ENCODE measurements around the gene PCMTD2.
"Not testable (repeated sequence)": the region's sequence is repeated elsewhere in the genome, so short reads cannot be mapped to it uniquely, and the experiment has no call there.

PCMTD2 gene

GRCh38 chr20:64273109-64273508, 17.6 kb downstream of the PCMTD2 start:
- Histone ChIP-seq H3K27ac (ENCODE audit: low read length) (no peak overlapping the region), H3K36me3 (ENCODE audit: control insufficient read depth, insufficient read depth, low read length) (0 out of 2 replicates have a peak, but pooled peaks cover 2% of the 10 kb centered on the region)
- no CpG with 5 or more reads among the region's 19 CpGs for WGBS (ENCODE audit: insufficient coverage, insufficient read length)

GRCh38 chr20:64276817-64277216, 21.3 kb downstream of the PCMTD2 start:
- Histone ChIP-seq H3K27me3 (ENCODE audit: control insufficient read depth, insufficient read depth, low read length) (no peaks in the 10 kb centered on the region), H3K27ac (ENCODE audit: low read length) (no peak overlapping the region), H3K9me3 (ENCODE audit: control insufficient read depth, insufficient read depth, low read length) (no peaks in the 10 kb centered on the region), H3K36me3 (ENCODE audit: control insufficient read depth, insufficient read depth, low read length) (0 out of 2 replicates have a peak, but pooled peaks cover 2% of the 10 kb centered on the region), H3K4me1 (ENCODE audit: control insufficient read depth, insufficient read depth, low read length) (no peaks in the 10 kb centered on the region), H3K4me3 (ENCODE audit: low read length) (no peak overlapping the region)
- no peak for DNase-seq (ENCODE audit: low read depth, low spot score)
- WGBS (ENCODE audit: insufficient coverage, insufficient read length) = no CpG with 5 or more reads among the region's 7 CpGs

More at GRCh38 chr20:64273109-64273508, 17.6 kb downstream of the PCMTD2 start:
- H3K9me3 ChIP-seq (ENCODE audit: control insufficient read depth, insufficient read depth, low read length) = no peaks in the 10 kb centered on the region
- no peak for DNase-seq (ENCODE audit: low read depth, low spot score)
- H3K4me3 ChIP-seq (ENCODE audit: low read length) = no peak overlapping the region
- H3K4me1 ChIP-seq (ENCODE audit: control insufficient read depth, insufficient read depth, low read length) = no peaks in the 10 kb centered on the region
- no peaks in the 10 kb centered on the region for H3K27me3 ChIP-seq (ENCODE audit: control insufficient read depth, insufficient read depth, low read length)

DNA sequence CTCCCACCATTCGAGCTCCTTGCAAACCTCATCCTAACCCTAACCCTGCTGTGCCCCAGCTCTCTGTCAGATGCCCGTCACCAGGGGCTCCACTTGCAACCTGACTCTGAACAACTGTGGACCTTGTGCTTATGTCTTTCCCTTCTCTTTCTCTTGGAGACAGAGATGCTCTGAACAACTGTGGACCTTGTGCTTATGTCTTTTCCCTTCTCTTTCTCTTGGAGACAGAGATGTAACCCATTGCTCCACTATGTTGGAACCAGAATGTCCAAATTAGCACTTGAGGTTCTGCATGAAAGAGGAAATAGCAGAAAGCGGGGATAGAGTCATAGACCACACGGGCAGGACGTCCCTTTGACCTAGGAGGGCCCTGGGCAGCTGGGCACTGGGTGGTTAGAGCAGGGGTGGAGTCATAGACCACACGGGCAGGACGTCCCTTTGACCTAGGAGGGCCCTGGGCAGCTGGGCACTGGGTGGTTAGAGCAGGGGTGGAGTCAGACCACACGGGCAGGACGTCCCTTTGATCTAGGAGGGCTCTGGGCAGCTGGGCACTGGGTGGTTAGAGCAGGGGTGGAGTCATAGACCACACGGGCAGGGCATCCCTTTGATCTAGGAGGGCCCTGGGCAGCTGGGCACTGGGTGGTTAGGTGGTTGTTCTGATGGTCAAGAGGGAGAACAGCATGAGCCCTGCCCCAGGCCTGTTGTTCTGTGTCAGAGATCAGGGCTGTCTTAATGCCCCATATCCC, 22.2 kb downstream of the PCMTD2 start:
- no peak for DNase-seq (ENCODE audit: low read depth, low spot score)
- Histone ChIP-seq H3K4me3 (ENCODE audit: low read length) (no peak overlapping the region), H3K27ac (ENCODE audit: low read length) (no peak overlapping the region), H3K27me3 (ENCODE audit: control insufficient read depth, insufficient read depth, low read length) (no peaks in the 10 kb centered on the region), H3K36me3 (ENCODE audit: control insufficient read depth, insufficient read depth, low read length) (0 out of 2 replicates have a peak, but pooled peaks cover 2% of the 10 kb centered on the region), H3K9me3 (ENCODE audit: control insufficient read depth, insufficient read depth, low read length) (no peaks in the 10 kb centered on the region), H3K4me1 (ENCODE audit: control insufficient read depth, insufficient read depth, low read length) (no peaks in the 10 kb centered on the region)
- no CpG with 5 or more reads among the region's 10 CpGs for WGBS (ENCODE audit: insufficient coverage, insufficient read length)

DNA sequence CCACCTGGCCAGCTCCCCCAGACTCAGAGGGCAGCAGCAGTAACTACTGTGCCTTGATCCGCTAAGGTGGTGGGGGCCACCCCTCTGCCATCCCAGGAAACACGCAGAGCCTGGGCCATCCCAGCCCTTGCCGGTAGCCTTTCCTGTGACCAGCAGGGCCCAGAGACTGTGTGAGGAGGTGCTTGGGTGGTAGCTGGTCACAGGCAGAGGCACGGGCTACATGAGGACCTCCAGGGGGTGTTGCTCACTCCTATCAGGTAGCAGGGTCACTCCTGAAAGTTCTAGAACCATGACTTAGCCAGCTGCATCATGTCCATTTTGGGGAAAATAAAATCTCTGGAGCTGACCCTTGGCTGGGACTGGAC, 22.8 kb downstream of the PCMTD2 start:
- Histone ChIP-seq H3K27ac (ENCODE audit: low read length) (no peak overlapping the region), H3K36me3 (ENCODE audit: control insufficient read depth, insufficient read depth, low read length) (0 out of 2 replicates have a peak, but pooled peaks cover 2% of the 10 kb centered on the region), H3K9me3 (ENCODE audit: control insufficient read depth, insufficient read depth, low read length) (no peaks in the 10 kb centered on the region), H3K27me3 (ENCODE audit: control insufficient read depth, insufficient read depth, low read length) (no peaks in the 10 kb centered on the region), H3K4me1 (ENCODE audit: control insufficient read depth, insufficient read depth, low read length) (no peaks in the 10 kb centered on the region), H3K4me3 (ENCODE audit: low read length) (no peak overlapping the region)
- WGBS (ENCODE audit: insufficient coverage, insufficient read length) = no CpG with 5 or more reads among the region's 4 CpGs
- no peak for DNase-seq (ENCODE audit: low read depth, low spot score)

GRCh38 chr20:64279826-64280459, 24.4 kb downstream of the PCMTD2 start:
- Histone ChIP-seq H3K27ac (ENCODE audit: low read length) (no peak overlapping the region), H3K36me3 (ENCODE audit: control insufficient read depth, insufficient read depth, low read length) (no peaks in the 10 kb centered on the region), H3K4me3 (ENCODE audit: low read length) (no peak overlapping the region), H3K4me1 (ENCODE audit: control insufficient read depth, insufficient read depth, low read length) (no peaks in the 10 kb centered on the region), H3K9me3 (ENCODE audit: control insufficient read depth, insufficient read depth, low read length) (no peaks in the 10 kb centered on the region), H3K27me3 (ENCODE audit: control insufficient read depth, insufficient read depth, low read length) (no peaks in the 10 kb centered on the region)
- DNase-seq (ENCODE audit: low read depth, low spot score) = no peak
- WGBS (ENCODE audit: insufficient coverage, insufficient read length) = no CpG with 5 or more reads among the region's 7 CpGs

DNA sequence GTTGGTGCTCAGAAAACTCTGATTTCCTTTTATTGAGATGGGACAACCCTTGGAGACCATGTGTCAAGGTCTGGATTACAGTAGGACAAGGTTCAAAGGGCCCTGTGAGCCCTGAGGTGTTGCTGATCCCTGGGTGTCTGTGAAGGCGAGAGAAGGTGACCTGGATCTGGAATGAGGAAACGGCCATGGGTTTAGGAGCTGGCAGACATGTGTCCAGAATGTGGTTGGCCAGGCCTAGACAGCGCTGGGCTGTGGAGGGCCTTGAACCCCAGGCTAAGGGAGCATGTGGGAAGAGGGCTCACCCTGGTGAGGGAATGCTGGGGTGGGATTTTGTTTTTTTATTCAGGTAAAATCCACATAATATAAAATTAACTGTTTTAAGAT, 24.9 kb downstream of the PCMTD2 start:
- H3K9me3 ChIP-seq (ENCODE audit: control insufficient read depth, insufficient read depth, low read length) = no peaks in the 10 kb centered on the region
- DNase-seq (ENCODE audit: low read depth, low spot score) = no peak
- no CpG with 5 or more reads among the region's 3 CpGs for WGBS (ENCODE audit: insufficient coverage, insufficient read length)
- no peak overlapping the region for H3K27ac ChIP-seq (ENCODE audit: low read length)
- H3K4me1 ChIP-seq (ENCODE audit: control insufficient read depth, insufficient read depth, low read length) = no peaks in the 10 kb centered on the region
- no peak overlapping the region for H3K4me3 ChIP-seq (ENCODE audit: low read length)
- no peaks in the 10 kb centered on the region for H3K27me3 ChIP-seq (ENCODE audit: control insufficient read depth, insufficient read depth, low read length)
- H3K36me3 ChIP-seq (ENCODE audit: control insufficient read depth, insufficient read depth, low read length) = no peaks in the 10 kb centered on the region

DNA sequence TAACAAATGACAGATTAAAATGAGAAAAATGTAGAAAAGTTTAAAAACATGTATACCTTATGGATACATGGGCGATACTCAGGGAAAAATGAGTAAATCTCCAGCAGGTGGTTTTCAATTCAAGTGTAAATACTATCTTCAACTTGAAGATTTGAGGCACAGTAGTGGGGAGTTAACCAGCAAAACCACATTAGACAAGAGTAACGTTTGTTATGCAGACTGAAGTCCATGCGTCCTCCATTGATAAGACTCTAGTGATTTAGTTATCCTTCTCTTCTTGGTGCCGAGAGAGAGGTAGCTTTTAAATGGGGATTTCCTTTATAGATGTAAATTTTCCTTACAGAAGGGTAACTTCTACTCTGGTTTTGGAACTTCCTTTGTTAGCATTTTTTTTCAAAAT, 28.1 kb downstream of the PCMTD2 start:
- no peak for DNase-seq (ENCODE audit: low read depth, low spot score)
- H3K36me3 ChIP-seq (ENCODE audit: control insufficient read depth, insufficient read depth, low read length) = no peaks in the 10 kb centered on the region
- no peaks in the 10 kb centered on the region for H3K4me1 ChIP-seq (ENCODE audit: control insufficient read depth, insufficient read depth, low read length)
- no peaks in the 10 kb centered on the region for H3K9me3 ChIP-seq (ENCODE audit: control insufficient read depth, insufficient read depth, low read length)
- H3K27me3 ChIP-seq (ENCODE audit: control insufficient read depth, insufficient read depth, low read length) = no peaks in the 10 kb centered on the region
- WGBS (ENCODE audit: insufficient coverage, insufficient read length) = no CpG with 5 or more reads among the region's 4 CpGs
- H3K4me3 ChIP-seq (ENCODE audit: low read length) = no peak overlapping the region
- no peak overlapping the region for H3K27ac ChIP-seq (ENCODE audit: low read length)

DNA sequence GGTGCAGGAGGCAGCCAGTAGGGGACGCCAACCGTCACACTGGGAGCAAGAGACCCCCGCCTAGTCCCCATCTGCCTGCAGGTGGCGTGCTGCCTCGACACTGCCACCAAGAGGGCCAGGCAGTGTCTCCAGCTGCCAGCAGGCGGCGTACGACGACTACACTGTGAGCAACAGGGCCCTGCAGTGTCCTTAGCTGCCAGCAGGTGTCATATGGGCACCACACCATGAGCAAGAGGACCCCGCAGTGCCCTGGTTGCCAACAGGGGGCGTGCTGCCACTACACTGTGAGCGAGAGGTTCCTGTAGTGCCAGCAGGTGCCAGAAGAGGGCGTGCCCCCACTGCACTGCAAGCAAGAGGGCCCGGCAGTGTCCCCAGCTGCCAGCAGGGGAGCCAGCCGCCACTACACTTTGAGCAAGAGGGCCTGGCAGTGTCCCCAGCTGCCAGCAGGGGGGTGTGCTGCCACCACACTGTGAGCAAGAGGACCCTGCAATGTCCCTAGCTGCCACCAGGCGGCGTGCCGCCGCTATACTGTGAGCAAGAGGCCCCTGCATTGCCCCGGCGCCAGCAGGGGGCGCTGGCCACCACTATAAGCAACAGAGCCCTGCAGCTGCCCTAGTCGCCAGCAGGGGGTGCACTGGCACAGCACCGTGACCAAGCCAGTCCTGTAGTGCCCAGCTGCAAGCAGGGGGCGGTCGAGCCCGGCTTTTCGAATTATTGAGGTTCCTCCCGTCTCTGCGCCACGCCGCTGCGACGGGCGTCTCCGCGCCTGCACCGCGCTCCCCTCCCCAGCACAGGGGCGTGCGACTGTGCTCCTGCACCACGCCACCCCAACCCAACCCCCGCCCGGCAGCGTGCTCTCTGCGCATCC, 30.3 kb downstream of the PCMTD2 start:
- not testable (repeated sequence) for H3K27ac ChIP-seq (ENCODE audit: low read length); H3K27me3 ChIP-seq (ENCODE audit: control insufficient read depth, insufficient read depth, low read length); H3K4me1 ChIP-seq (ENCODE audit: control insufficient read depth, insufficient read depth, low read length); DNase-seq (ENCODE audit: low read depth, low spot score); H3K36me3 ChIP-seq (ENCODE audit: control insufficient read depth, insufficient read depth, low read length); H3K9me3 ChIP-seq (ENCODE audit: control insufficient read depth, insufficient read depth, low read length); H3K4me3 ChIP-seq (ENCODE audit: low read length)
- WGBS (ENCODE audit: insufficient coverage, insufficient read length) = no CpG with 5 or more reads among the region's 46 CpGs

GRCh38 chr20:64286447-64287263, 31.1 kb downstream of the PCMTD2 start:
- H3K4me1 ChIP-seq (ENCODE audit: control insufficient read depth, insufficient read depth, low read length); H3K4me3 ChIP-seq (ENCODE audit: low read length); H3K27ac ChIP-seq (ENCODE audit: low read length); H3K36me3 ChIP-seq (ENCODE audit: control insufficient read depth, insufficient read depth, low read length); DNase-seq (ENCODE audit: low read depth, low spot score); H3K27me3 ChIP-seq (ENCODE audit: control insufficient read depth, insufficient read depth, low read length); H3K9me3 ChIP-seq (ENCODE audit: control insufficient read depth, insufficient read depth, low read length): not testable (repeated sequence)
- WGBS (ENCODE audit: insufficient coverage, insufficient read length) = 100% methylated on average over 1 of the region's 30 CpGs

DNA sequence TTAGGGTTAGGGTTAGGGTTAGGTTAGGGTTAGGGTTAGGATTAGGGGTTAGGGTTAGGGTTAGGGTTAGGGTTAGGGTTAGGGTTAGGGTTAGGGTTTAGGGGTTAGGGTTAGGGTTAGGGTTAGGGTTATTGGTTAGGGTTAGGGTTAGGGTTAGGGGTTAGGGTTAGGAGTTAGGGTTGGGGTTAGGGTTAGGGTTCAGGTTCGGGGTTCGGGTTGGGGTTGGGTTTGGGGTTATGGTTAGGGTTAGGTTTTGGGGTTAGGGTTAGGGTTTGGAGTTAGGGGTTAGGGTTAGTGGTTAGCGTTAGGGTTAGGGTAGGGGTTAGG, 31.7 kb downstream of the PCMTD2 start:
- H3K9me3 ChIP-seq (ENCODE audit: control insufficient read depth, insufficient read depth, low read length); H3K4me1 ChIP-seq (ENCODE audit: control insufficient read depth, insufficient read depth, low read length); H3K27me3 ChIP-seq (ENCODE audit: control insufficient read depth, insufficient read depth, low read length); H3K36me3 ChIP-seq (ENCODE audit: control insufficient read depth, insufficient read depth, low read length); H3K4me3 ChIP-seq (ENCODE audit: low read length); DNase-seq (ENCODE audit: low read depth, low spot score); H3K27ac ChIP-seq (ENCODE audit: low read length): not testable (repeated sequence)
- 100% methylated on average over 3 of the region's 3 CpGs for WGBS (ENCODE audit: insufficient coverage, insufficient read length)
